ENCODE data around the gene LRFN4. TPM values are rescaled to one million over a fixed set of nuclear protein-coding genes. Genes with fewer than 3 reads are reported as not detected.

LRFN4 gene
- total RNA-seq, 3 donors from 2014 or later (not counting 1 experiment from before 2014, with no cell fraction given): 1.2 to 3.4 (median 2.0) TPM

DNA sequence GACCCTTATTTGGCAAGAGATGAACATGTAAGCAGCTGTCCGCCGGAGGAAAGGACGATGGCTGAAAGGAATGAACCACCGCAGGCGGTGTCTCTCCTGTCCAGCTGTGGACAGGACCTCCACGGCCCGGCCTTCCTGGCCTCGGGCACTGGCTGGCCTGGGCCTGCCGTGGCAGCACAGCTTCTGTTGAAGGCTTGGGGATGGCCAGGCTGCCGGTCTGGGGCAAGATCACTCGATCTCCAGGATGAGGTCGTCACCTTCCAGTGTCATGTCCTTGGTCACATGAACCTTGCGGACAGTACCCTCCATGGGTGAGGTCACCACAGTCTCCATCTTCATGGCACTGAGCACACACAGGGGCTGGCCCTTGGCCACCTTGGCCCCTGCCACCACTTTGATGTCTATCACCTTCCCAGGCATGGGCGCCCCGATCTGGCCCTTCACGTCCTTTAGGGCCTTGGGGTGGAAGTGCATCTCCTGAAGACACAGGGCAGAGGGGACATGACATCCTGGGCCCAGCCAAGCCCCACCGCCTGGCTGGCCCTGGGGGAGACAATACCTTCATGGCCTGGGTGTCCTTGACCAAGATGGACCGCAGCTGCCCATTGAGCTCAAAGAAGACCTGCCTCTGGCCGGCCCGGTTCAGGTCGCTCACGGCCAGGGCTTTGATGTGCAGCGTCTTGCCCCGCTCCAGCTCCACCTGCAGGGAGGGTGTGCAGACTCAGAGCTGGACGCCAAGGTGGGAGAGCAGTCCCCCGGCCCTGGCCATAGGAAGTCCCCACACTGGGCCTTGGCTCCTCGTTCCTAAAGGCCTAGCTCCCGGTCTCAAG, 8.0 kb upstream of the LRFN4 start:
- DNase-seq: no peak
- no peak for ATAC-seq

DNA sequence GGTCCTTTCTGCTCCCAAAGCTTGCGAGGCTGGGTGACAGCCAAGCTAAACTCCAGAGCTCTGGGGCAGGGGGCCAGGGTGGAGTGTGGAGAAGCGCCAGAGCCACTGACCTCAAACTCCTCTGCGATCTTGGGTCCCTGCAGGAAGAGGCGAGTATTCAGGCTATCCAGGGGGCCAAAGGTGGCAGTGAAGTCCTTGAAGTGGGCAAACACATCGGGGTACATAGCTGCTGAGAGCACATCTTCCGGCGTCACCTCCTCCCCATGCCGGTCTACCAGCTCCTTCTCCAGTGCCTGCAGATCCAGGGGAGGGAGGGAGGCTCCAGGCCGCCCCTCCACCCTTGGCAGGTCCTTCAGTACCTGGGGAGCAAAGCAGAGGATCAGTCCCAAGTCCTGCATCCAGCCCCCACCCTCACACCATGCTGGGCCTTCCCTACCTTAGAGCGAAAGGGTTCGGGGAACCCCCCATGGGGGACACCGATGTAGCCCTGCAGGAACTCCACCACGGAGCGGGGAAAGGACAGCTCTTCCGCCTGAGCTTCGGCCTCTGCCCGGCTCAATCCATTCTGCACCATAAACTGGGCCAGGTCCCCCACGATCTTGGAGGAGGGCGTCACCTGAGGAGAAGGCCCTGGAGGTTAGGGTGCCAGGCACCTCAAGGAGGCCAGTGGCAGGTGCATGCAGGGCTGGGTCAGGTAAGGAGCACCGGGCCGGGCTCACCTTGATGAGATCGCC, 7.2 kb upstream of the LRFN4 start:
- no peaks in the 10 kb centered on the region for H3K27me3 ChIP-seq (ENCODE audit: control insufficient read depth, insufficient read depth, low read length)
- H3K27ac ChIP-seq (ENCODE audit: low read length): no peak overlapping the region
- Mint-ChIP-seq H3K9me3 (no peaks in the 10 kb centered on the region), H3K27ac (no peak overlapping the region), H3K27me3 (ENCODE audit: low read depth in 2 of 2) (no peaks in the 10 kb centered on the region), H3K4me3 (no peak overlapping the region), H3K36me3 (no peaks in the 10 kb centered on the region), H3K4me1 (peaks cover 0 to 9% of the 10 kb centered on the region in 2 donors)
- intact Hi-C loops (cut with micrococcal nuclease): no loop called here
- no peaks in the 10 kb centered on the region for H3K9me3 ChIP-seq (ENCODE audit: control insufficient read depth, insufficient read depth, low read length)
- ATAC-seq: no peak
- TF ChIP-seq, protein P1, sequence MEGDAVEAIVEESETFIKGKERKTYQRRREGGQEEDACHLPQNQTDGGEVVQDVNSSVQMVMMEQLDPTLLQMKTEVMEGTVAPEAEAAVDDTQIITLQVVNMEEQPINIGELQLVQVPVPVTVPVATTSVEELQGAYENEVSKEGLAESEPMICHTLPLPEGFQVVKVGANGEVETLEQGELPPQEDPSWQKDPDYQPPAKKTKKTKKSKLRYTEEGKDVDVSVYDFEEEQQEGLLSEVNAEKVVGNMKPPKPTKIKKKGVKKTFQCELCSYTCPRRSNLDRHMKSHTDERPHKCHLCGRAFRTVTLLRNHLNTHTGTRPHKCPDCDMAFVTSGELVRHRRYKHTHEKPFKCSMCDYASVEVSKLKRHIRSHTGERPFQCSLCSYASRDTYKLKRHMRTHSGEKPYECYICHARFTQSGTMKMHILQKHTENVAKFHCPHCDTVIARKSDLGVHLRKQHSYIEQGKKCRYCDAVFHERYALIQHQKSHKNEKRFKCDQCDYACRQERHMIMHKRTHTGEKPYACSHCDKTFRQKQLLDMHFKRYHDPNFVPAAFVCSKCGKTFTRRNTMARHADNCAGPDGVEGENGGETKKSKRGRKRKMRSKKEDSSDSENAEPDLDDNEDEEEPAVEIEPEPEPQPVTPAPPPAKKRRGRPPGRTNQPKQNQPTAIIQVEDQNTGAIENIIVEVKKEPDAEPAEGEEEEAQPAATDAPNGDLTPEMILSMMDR (IDR thresholded peaks at IDR 0.05): no peak
- H3K36me3 ChIP-seq (ENCODE audit: control insufficient read depth, insufficient read depth, low read length): peaks cover 10% of the 10 kb centered on the region
- DNase-seq: no peak
- WGBS (ENCODE audit: insufficient coverage): 97% methylated on average over 21 of the region's 22 CpGs
- no peak overlapping the region for H3K4me3 ChIP-seq (ENCODE audit: low read length)
- H3K4me1 ChIP-seq (ENCODE audit: control insufficient read depth, insufficient read depth, low read length): peaks cover under 1% of the 10 kb centered on the region

More for the DNA sequence above, 8.0 kb upstream of the LRFN4 start:
- H3K4me1 ChIP-seq (ENCODE audit: control insufficient read depth, insufficient read depth, low read length): peaks cover 9% of the 10 kb centered on the region
- intact Hi-C loops (cut with micrococcal nuclease): no loop called here
- H3K4me1 Mint-ChIP-seq: peaks cover 5 to 17% of the 10 kb centered on the region in 2 donors
- WGBS (ENCODE audit: insufficient coverage): 96% methylated on average over 28 of the region's 28 CpGs
- H3K4me3 ChIP-seq (ENCODE audit: low read length): no peak overlapping the region
- TF ChIP-seq, protein P1 (IDR thresholded peaks at IDR 0.05): no peak
- H3K36me3 Mint-ChIP-seq: no peaks in the 10 kb centered on the region
- H3K27ac ChIP-seq (ENCODE audit: low read length): no peak overlapping the region
- H3K9me3 Mint-ChIP-seq: no peaks in the 10 kb centered on the region
- H3K27me3 ChIP-seq (ENCODE audit: control insufficient read depth, insufficient read depth, low read length): no peaks in the 10 kb centered on the region
- no peaks in the 10 kb centered on the region for H3K9me3 ChIP-seq (ENCODE audit: control insufficient read depth, insufficient read depth, low read length)
- H3K4me3 Mint-ChIP-seq: no peak overlapping the region
- no peaks in the 10 kb centered on the region for H3K27me3 Mint-ChIP-seq (ENCODE audit: low read depth in 2 of 2)
- H3K27ac Mint-ChIP-seq: no peak overlapping the region
- H3K36me3 ChIP-seq (ENCODE audit: control insufficient read depth, insufficient read depth, low read length): peaks cover 10% of the 10 kb centered on the region

DNA sequence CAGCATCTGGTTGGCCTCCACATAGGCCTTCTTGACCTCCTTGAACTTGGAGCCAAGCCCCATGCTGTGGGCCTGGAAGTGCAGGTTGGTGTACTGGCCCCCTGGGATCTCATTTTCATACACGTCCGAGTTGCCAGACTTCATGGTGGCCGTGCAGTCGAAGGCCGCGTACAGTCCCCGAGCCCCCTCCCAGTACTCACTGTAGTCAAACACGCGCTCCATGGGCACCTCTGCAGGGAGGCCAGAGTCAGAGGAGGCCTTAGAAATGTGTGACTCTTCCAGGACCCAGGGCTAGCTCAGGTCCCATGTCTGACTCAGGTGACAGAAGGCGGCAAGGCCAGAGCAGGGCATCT, 6.7 kb upstream of the LRFN4 start:
- no peaks in the 10 kb centered on the region for H3K27me3 ChIP-seq (ENCODE audit: control insufficient read depth, insufficient read depth, low read length)
- Mint-ChIP-seq H3K27ac (no peak overlapping the region), H3K4me3 (no peak overlapping the region), H3K4me1 (peaks cover 0 to 5% of the 10 kb centered on the region in 2 donors), H3K36me3 (no peaks in the 10 kb centered on the region), H3K27me3 (ENCODE audit: low read depth in 2 of 2) (no peaks in the 10 kb centered on the region), H3K9me3 (no peaks in the 10 kb centered on the region)
- no peaks in the 10 kb centered on the region for H3K9me3 ChIP-seq (ENCODE audit: control insufficient read depth, insufficient read depth, low read length)
- no peak overlapping the region for H3K27ac ChIP-seq (ENCODE audit: low read length)
- 96% methylated on average over 10 of the region's 10 CpGs for WGBS (ENCODE audit: insufficient coverage)
- intact Hi-C loops (cut with micrococcal nuclease): no loop called here
- no peaks in the 10 kb centered on the region for H3K4me1 ChIP-seq (ENCODE audit: control insufficient read depth, insufficient read depth, low read length)
- ATAC-seq: no peak
- TF ChIP-seq, protein P1 (IDR thresholded peaks at IDR 0.05): no peak
- no peak for DNase-seq
- H3K36me3 ChIP-seq (ENCODE audit: control insufficient read depth, insufficient read depth, low read length): peaks cover 10% of the 10 kb centered on the region
- no peak overlapping the region for H3K4me3 ChIP-seq (ENCODE audit: low read length)

Data from natural killer cell (primary cell).